MCF 10A (cell line): ENCODE results near the gene ARHGAP10. TPM values are rescaled to one million over a fixed set of nuclear protein-coding genes. Genes with fewer than 3 reads are reported as not detected.

ENCODE experiments used
- BruUV-seq: library from RNA; stranded (reverse); fragments of 400-500 nt; replicated peaks from 2 replicates; lab custom pipeline; 2021; lab: Mats Ljungman, UMichigan
- CTCF ChIA-PET: fragments of 300-600 bp; sonication (Branson Sonifier 250); formaldehyde crosslinking; extraction: SDS; loops from one replicate; lab custom pipeline; 2021; ENCODE audit warnings: antibody characterized with exemption, inconsistent platforms; lab: Yijun Ruan, JAX
- POLR2A ChIA-PET: fragments of 300-600, 350-650 bp; sonication (Branson Sonifier 250); formaldehyde crosslinking; extraction: SDS; loops from one replicate; lab custom pipeline; 2020; ENCODE audit warnings: antibody characterized with exemption, inconsistent platforms; lab: Yijun Ruan, JAX
- DNase-seq: peaks from one replicate; pipeline ENCODE4 v3.0.0-alpha.2; 2018; ENCODE audit not compliant: unreplicated experiment
- H3K27ac Mint-ChIP-seq: one replicate; pipeline ENCODE4 v1.8.0; 2022; ENCODE audit warnings: mild to moderate bottlenecking, low read depth, mixed read lengths; ENCODE audit not compliant: unreplicated experiment
- H3K27me3 Mint-ChIP-seq: one replicate; pipeline ENCODE4 v1.8.0; 2022; ENCODE audit warnings: mixed read lengths; ENCODE audit not compliant: insufficient read depth, unreplicated experiment
- H3K36me3 Mint-ChIP-seq: one replicate; pipeline ENCODE4 v1.8.0; 2022; ENCODE audit warnings: mild to moderate bottlenecking, moderate library complexity, mixed read lengths; ENCODE audit not compliant: insufficient read depth, unreplicated experiment
- H3K4me1 Mint-ChIP-seq: one replicate; pipeline ENCODE4 v1.8.0; 2022; ENCODE audit warnings: mixed read lengths; ENCODE audit not compliant: insufficient read depth, unreplicated experiment
- H3K4me3 Mint-ChIP-seq: one replicate; pipeline ENCODE4 v1.8.0; 2022; ENCODE audit warnings: mild to moderate bottlenecking, moderate library complexity, mixed read lengths; ENCODE audit not compliant: unreplicated experiment
- H3K9me3 Mint-ChIP-seq: one replicate; pipeline ENCODE4 v1.8.0; 2022; ENCODE audit warnings: mixed read lengths; ENCODE audit not compliant: unreplicated experiment
- intact Hi-C: fragments of 100-400 bp; cut with micrococcal nuclease; formaldehyde crosslinking; loops from 2 replicates; pipeline ENCODE4 v1.14.1; 2022
- total RNA-seq: library from RNA; stranded (reverse); gene quantifications from 2 replicates; pipeline ENCODE4 v1.2.3, GENCODE V29; 2022
- TF ChIP-seq, protein P1 (sequence below): fragments of 200-600 bp; IDR thresholded peaks from one replicate; pipeline ENCODE4 v1.8.0; 2022; ENCODE audit warnings: antibody characterized with exemption, mild to moderate bottlenecking; ENCODE audit not compliant: unreplicated experiment

Gene ARHGAP10
- total RNA-seq, 1 experiment from 2014 or later = 22.4 TPM

DNA sequence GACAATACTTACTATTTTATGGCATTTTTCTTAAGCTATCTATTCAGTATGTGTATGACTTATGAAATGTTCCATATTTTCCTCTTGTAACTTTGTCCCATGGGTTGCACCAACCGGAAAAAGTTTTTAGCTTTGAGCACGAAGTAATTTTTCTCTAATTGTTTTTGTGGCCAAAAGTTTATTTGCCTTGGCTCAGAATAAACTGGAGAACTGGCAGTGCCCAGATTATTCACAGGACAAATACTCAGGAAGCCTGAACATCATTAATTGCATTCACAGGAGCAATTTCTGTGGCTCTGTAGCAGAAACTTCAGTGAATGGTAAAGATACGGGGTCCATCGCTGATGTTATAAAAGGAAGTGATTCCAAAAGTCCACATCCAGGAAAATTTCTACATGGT, 184.5 kb downstream of the ARHGAP10 start:
- CTCF ChIA-PET = interaction anchor here (0.5 to 0.7 kb wide), 2 partner anchors 32 to 1707 kb away, joined by 3 to 4 read pairs; no protein-coding TSS in a partner anchor

DNA sequence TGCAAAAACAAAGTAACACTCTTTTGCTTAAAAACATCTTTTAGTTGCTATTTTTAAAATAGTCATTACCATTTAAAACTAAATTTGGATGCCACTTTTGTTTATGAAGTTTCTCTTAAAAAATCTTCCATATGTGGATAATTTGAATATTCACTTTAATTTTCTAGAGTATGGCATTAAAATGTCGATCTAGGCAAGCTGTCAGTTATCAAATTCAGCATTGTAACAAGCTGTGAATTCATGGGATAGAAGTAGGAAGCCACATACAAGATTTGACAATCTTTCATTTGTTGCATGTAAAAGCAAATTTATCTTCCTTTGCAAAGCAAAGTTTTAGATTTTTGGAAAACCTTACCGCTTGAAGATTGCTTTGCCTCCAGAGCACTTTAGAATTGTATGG, 191.5 kb downstream of the ARHGAP10 start:
- BruUV-seq = no TSS peak
- TF ChIP-seq, protein P1, sequence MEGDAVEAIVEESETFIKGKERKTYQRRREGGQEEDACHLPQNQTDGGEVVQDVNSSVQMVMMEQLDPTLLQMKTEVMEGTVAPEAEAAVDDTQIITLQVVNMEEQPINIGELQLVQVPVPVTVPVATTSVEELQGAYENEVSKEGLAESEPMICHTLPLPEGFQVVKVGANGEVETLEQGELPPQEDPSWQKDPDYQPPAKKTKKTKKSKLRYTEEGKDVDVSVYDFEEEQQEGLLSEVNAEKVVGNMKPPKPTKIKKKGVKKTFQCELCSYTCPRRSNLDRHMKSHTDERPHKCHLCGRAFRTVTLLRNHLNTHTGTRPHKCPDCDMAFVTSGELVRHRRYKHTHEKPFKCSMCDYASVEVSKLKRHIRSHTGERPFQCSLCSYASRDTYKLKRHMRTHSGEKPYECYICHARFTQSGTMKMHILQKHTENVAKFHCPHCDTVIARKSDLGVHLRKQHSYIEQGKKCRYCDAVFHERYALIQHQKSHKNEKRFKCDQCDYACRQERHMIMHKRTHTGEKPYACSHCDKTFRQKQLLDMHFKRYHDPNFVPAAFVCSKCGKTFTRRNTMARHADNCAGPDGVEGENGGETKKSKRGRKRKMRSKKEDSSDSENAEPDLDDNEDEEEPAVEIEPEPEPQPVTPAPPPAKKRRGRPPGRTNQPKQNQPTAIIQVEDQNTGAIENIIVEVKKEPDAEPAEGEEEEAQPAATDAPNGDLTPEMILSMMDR = no peak
- intact Hi-C loops = no loop called here
- CTCF ChIA-PET = no interaction called here
- no peaks in the 10 kb centered on the region for H3K4me1 Mint-ChIP-seq
- H3K27ac Mint-ChIP-seq = no peak overlapping the region
- peaks cover 9% of the 10 kb centered on the region for H3K36me3 Mint-ChIP-seq
- no peaks in the 10 kb centered on the region for H3K9me3 Mint-ChIP-seq
- H3K27me3 Mint-ChIP-seq = no peaks in the 10 kb centered on the region
- POLR2A ChIA-PET = no interaction called here
- DNase-seq = no peak
- no peak overlapping the region for H3K4me3 Mint-ChIP-seq

More for the DNA sequence above, 184.5 kb downstream of the ARHGAP10 start:
- Mint-ChIP-seq H3K4me1 (no peaks in the 10 kb centered on the region), H3K36me3 (peaks cover 28% of the 10 kb centered on the region), H3K4me3 (no peak overlapping the region), H3K27me3 (no peaks in the 10 kb centered on the region), H3K27ac (no peak overlapping the region), H3K9me3 (no peaks in the 10 kb centered on the region)
- no TSS peak for BruUV-seq
- intact Hi-C loops = no loop called here
- TF ChIP-seq, protein P1 = no peak
- peak; percentile 61 for DNase-seq
- POLR2A ChIA-PET = interaction anchor here (0.7 to 2.1 kb wide), 2 partner anchors 9 to 241 kb away, joined by 4 to 5 read pairs; no protein-coding TSS in a partner anchor

GRCh38 chr4:147923854-147924253, 192.0 kb downstream of the ARHGAP10 start:
- intact Hi-C loops = no loop called here
- Mint-ChIP-seq H3K36me3 (peaks cover 9% of the 10 kb centered on the region), H3K27ac (no peak overlapping the region), H3K4me1 (no peaks in the 10 kb centered on the region), H3K27me3 (no peaks in the 10 kb centered on the region), H3K4me3 (no peak overlapping the region), H3K9me3 (no peaks in the 10 kb centered on the region)
- CTCF ChIA-PET = no interaction called here
- POLR2A ChIA-PET = no interaction called here
- DNase-seq = no peak
- TF ChIP-seq, protein P1 = no peak
- no TSS peak for BruUV-seq

DNA sequence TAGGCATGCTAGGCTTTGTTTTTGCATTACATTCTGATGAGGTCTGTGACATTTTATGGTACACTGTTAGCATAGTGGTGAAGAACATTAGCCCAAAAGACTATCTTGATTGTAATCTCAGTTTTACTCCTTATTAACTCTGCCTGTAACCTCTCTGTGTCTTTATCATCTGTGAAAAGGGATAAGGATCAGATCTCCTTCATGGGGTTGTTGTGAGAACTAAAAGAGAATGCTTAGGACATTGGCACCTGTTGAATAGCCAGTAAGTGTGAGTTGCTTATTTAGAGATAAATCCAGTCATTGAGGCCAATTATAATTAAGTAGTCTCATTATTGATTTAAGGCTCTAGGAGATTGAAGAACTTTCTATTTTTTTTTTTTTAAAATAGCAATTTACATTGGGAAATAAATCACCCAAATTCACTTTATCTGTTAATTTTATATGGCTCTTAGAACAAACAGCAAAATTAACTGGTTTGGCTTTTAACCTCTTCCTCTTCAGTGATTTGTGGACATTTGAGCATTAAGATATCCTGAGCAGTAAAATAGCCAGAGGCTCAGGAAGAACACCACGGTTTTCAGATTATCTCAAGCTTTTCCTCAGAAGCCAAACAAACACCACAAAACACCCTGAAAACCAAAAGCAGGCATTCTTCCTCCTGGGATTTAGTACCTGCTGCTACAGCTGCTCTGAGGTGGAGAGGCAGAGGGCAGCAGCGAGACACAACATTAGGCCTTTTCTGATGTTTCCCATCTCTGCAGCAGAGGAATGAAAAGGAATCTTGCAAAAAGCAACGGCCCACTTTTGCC, 192.9 kb downstream of the ARHGAP10 start:
- CTCF ChIA-PET = interaction anchor here (0.6 to 1.1 kb wide), 5 partner anchors 11 to 219 kb away, joined by 3 to 5 read pairs (median 3); no protein-coding TSS in a partner anchor
- TF ChIP-seq, protein P1 = peak; percentile 36
- intact Hi-C loops = loop anchor here (1.0 kb wide), 1 partner anchor 228 kb away; no protein-coding TSS in a partner anchor
- Mint-ChIP-seq H3K36me3 (peaks cover 9% of the 10 kb centered on the region), H3K9me3 (no peaks in the 10 kb centered on the region), H3K4me3 (no peak overlapping the region), H3K27ac (no peak overlapping the region), H3K4me1 (no peaks in the 10 kb centered on the region), H3K27me3 (no peaks in the 10 kb centered on the region)
- POLR2A ChIA-PET = interaction anchor here (1.0 kb wide), 1 partner anchor 8 kb away, joined by 5 read pairs; no protein-coding TSS in a partner anchor
- no TSS peak for BruUV-seq
- DNase-seq = peak; percentile 40
